Loucy (cell line): Measurements from ENCODE around the gene UGT1A9.
"Not testable (repeated sequence)": the region's sequence is repeated elsewhere in the genome, so short reads cannot be mapped to it uniquely, and the experiment has no call there.

Experiments
- EZH2phosphoT487 ChIP-seq: fragments of 200-600 bp; IDR thresholded peaks from 2 replicates; pipeline ENCODE4 v1.6.1; 2018; ENCODE audit warnings: antibody characterized with exemption, mild to moderate bottlenecking, moderate library complexity, borderline replicate concordance
- TF ChIP-seq, protein P1 (sequence below): fragments of 200-600 bp; sonication (generic); conservative IDR thresholded peaks from 2 replicates; pipeline ENCODE4 v1.5.1; 2014; ENCODE audit warnings: mild to moderate bottlenecking, antibody characterized with exemption, low read length

- TF ChIP-seq, protein P1, sequence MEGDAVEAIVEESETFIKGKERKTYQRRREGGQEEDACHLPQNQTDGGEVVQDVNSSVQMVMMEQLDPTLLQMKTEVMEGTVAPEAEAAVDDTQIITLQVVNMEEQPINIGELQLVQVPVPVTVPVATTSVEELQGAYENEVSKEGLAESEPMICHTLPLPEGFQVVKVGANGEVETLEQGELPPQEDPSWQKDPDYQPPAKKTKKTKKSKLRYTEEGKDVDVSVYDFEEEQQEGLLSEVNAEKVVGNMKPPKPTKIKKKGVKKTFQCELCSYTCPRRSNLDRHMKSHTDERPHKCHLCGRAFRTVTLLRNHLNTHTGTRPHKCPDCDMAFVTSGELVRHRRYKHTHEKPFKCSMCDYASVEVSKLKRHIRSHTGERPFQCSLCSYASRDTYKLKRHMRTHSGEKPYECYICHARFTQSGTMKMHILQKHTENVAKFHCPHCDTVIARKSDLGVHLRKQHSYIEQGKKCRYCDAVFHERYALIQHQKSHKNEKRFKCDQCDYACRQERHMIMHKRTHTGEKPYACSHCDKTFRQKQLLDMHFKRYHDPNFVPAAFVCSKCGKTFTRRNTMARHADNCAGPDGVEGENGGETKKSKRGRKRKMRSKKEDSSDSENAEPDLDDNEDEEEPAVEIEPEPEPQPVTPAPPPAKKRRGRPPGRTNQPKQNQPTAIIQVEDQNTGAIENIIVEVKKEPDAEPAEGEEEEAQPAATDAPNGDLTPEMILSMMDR, result not testable (repeated sequence)
- TF ChIP-seq EZH2phosphoT487, result not testable (repeated sequence)
Measured at GRCh38 chr2:233750689-233751088, 79.0 kb downstream of the UGT1A9 start.
